ENCODE measurements around the gene ACAD9.
"Not testable (repeated sequence)": the region's sequence is repeated elsewhere in the genome, so short reads cannot be mapped to it uniquely, and the experiment has no call there.

ACAD9 gene

DNA sequence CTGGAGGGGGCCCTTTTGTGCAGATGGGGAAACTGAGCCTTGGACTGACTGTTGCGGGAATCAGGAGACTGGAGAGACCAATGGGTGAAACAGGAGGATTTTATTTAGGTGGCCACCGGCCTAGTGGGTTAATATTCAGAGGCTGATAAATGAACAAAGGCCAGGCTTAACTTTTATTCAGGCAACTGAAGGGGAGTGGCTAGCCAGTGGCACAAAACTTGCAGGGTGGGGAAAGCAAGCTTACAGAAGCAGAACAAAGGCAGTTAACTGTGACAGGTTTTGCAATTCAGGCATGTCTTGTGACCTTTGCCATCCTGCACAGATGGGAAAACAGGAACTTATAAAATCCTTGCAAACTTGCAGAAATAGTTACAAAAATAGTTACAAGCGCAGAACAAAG lies 24.9 kb upstream of the ACAD9 start:
- no peak overlapping the region for H3K4me3 ChIP-seq
- H3K9me3 ChIP-seq (ENCODE audit: low read depth, low read length): peaks cover 16% of the 10 kb centered on the region; the same call in 1 of the 2 replicates
- no peak overlapping the region for H3K27ac ChIP-seq

DNA sequence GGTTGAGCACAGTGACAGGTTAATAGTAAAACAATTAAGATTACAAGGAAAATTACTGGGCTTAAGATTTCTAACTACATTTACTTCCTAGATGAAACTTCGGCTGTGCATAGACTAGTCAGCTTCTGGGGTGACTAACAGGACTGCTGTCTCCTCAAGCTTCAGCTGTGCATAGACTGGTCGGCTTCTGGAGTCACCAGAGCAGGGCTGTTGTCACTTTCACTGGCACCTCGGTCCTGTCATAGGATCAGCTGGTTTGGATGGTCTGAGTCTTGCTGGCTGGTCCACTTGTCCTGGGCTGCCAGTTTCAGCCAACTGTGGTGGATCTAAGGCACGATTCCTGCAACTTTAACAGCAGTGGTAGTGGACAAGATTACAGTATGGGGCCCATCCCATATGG lies 23.9 kb upstream of the ACAD9 start:
- TF ChIP-seq FOXP2 (optimal IDR thresholded peaks at IDR 0.05; ENCODE audit: control extremely low read depth, extremely low read length, insufficient read depth): no peak
- no peak for TF ChIP-seq POLR2AphosphoS5 (IDR thresholded peaks at IDR 0.05; ENCODE audit: borderline replicate concordance, low read depth, low read length)
- no peak for TF ChIP-seq EZH2 (IDR thresholded peaks at IDR 0.05)
- no peak overlapping the region for H3K4me3 ChIP-seq
- no peaks in the 10 kb centered on the region for H3K36me3 ChIP-seq (ENCODE audit: insufficient read depth, low read length)
- no peak overlapping the region for H3K9ac ChIP-seq (ENCODE audit: insufficient read length)
- H3K27ac ChIP-seq: no peak overlapping the region
- peaks cover 24% of the 10 kb centered on the region for H3K9me3 ChIP-seq (ENCODE audit: low read depth, low read length)
- no peak for DNase-seq (ENCODE audit: low read depth, low spot score)

More for the DNA sequence above, 24.9 kb upstream of the ACAD9 start:
- DNase-seq (ENCODE audit: low read depth, low spot score): no peak
- no peak overlapping the region for H3K9ac ChIP-seq (ENCODE audit: insufficient read length)
- no peak for TF ChIP-seq EZH2 (IDR thresholded peaks at IDR 0.05)
- TF ChIP-seq POLR2AphosphoS5 (IDR thresholded peaks at IDR 0.05; ENCODE audit: borderline replicate concordance, low read depth, low read length): no peak
- no peak for TF ChIP-seq FOXP2 (optimal IDR thresholded peaks at IDR 0.05; ENCODE audit: control extremely low read depth, extremely low read length, insufficient read depth)
- no peaks in the 10 kb centered on the region for H3K36me3 ChIP-seq (ENCODE audit: insufficient read depth, low read length)

DNA sequence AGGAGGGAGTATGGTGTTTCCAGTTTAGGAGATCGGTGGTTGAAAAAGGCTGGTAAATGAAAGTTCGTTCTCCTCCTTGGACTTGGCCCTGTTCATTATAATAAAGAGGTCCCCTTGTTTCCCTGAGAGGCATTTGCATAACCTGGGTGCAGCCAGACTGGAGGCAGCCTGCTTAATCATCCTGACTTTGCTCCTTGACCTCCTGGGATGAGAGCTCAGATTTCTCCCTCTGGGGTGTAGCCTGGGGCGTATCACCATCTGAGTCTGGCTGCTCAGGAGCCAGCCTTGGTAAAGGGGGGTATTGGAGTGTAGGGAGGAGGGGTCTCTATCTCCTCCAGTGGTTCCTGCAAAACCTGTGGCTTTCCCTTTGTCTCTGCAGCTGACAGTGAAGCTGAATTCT lies 21.3 kb upstream of the ACAD9 start:
- TF ChIP-seq EZH2 (IDR thresholded peaks at IDR 0.05) (no peak), FOXP2 (optimal IDR thresholded peaks at IDR 0.05; ENCODE audit: control extremely low read depth, extremely low read length, insufficient read depth) (no peak), POLR2AphosphoS5 (IDR thresholded peaks at IDR 0.05; ENCODE audit: borderline replicate concordance, low read depth, low read length) (no peak)
- DNase-seq (ENCODE audit: low read depth, low spot score): no peak
- Histone ChIP-seq H3K36me3 (ENCODE audit: insufficient read depth, low read length) (no peaks in the 10 kb centered on the region), H3K9ac (ENCODE audit: insufficient read length) (no peak overlapping the region), H3K27ac (no peak overlapping the region), H3K4me3 (no peak overlapping the region), H3K9me3 (ENCODE audit: low read depth, low read length) (peaks cover 24% of the 10 kb centered on the region)

DNA sequence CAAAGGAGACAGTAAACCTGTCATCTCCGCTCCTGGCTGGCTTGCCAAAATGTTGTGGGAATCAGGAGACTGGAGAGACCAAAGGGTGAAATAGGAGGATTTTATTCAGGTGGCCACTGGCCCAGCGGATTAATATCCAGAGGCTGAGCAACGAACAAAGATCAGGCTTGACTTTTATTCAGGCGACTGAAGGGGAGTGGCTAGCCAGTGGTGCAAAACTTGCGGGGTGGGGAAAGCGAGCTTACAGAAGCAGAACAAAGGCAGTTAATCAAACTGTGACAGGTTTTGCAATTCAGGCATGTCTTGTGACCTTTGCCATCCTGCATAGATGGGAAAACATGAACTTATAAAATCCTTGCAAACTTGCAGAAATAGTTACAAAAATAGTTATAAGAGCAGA lies 19.8 kb upstream of the ACAD9 start:
- no peak for DNase-seq (ENCODE audit: low read depth, low spot score)
- H3K27ac ChIP-seq: no peak overlapping the region
- TF ChIP-seq EZH2 (IDR thresholded peaks at IDR 0.05): no peak
- no peak for TF ChIP-seq FOXP2 (optimal IDR thresholded peaks at IDR 0.05; ENCODE audit: control extremely low read depth, extremely low read length, insufficient read depth)
- no peak for TF ChIP-seq POLR2AphosphoS5 (IDR thresholded peaks at IDR 0.05; ENCODE audit: borderline replicate concordance, low read depth, low read length)
- no peak overlapping the region for H3K9ac ChIP-seq (ENCODE audit: insufficient read length)
- H3K4me3 ChIP-seq: no peak overlapping the region
- H3K36me3 ChIP-seq (ENCODE audit: insufficient read depth, low read length): no peaks in the 10 kb centered on the region
- peaks cover 18% of the 10 kb centered on the region for H3K9me3 ChIP-seq (ENCODE audit: low read depth, low read length)

DNA sequence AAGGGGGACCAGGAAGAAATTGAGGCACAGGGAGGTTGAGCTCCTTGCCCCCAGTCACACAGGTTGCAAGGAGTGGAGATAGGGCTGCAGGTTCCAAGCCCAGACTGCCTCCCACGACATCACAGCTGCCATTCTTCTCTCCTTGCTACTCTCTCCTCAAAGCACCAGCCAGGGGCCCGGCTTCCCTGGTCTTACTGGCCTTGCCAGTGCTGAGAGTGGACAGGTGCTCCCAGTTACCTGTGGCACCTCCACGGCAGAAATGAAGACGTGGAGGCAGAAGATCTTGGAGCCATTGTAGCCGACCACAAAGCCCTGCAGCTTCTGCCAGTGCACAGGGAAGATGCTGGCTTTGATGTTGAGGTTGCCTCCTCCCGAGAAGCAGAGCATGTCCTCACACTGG lies 17.9 kb upstream of the ACAD9 start:
- H3K4me3 ChIP-seq: no peak overlapping the region
- TF ChIP-seq FOXP2 (optimal IDR thresholded peaks at IDR 0.05; ENCODE audit: control extremely low read depth, extremely low read length, insufficient read depth) (no peak), POLR2AphosphoS5 (IDR thresholded peaks at IDR 0.05; ENCODE audit: borderline replicate concordance, low read depth, low read length) (no peak), EZH2 (IDR thresholded peaks at IDR 0.05) (no peak)
- no peak for DNase-seq (ENCODE audit: low read depth, low spot score)
- no peak overlapping the region for H3K9ac ChIP-seq (ENCODE audit: insufficient read length)
- H3K36me3 ChIP-seq (ENCODE audit: insufficient read depth, low read length): no peaks in the 10 kb centered on the region
- H3K9me3 ChIP-seq (ENCODE audit: low read depth, low read length): peaks cover 18% of the 10 kb centered on the region
- H3K27ac ChIP-seq: no peak overlapping the region

DNA sequence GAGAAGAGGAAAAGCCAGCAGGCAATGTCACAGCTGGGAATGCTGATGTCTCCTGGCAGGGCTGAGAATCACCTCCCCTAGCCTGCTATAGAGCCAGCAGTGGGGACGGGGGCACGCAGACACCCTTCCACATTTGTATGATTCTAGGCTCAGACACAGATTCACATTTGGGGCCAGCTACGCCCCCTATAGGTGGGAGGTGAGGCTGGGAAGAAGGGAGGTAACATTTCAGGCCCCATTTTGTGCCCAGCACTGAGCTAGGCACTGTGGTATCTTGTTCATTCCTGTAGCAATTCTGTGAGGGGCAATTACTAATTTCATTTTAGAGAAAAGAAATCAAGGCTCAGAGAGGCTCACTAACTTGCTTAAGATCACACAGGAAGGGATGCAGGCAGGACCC lies 15.9 kb upstream of the ACAD9 start:
- Histone ChIP-seq H3K9ac (ENCODE audit: insufficient read length) (no peak overlapping the region), H3K36me3 (ENCODE audit: insufficient read depth, low read length) (no peaks in the 10 kb centered on the region), H3K27ac (no peak overlapping the region), H3K9me3 (ENCODE audit: low read depth, low read length) (peaks cover 18% of the 10 kb centered on the region), H3K4me3 (no peak overlapping the region)
- no peak for DNase-seq (ENCODE audit: low read depth, low spot score)
- no peak for TF ChIP-seq EZH2 (IDR thresholded peaks at IDR 0.05)
- no peak for TF ChIP-seq FOXP2 (optimal IDR thresholded peaks at IDR 0.05; ENCODE audit: control extremely low read depth, extremely low read length, insufficient read depth)
- no peak for TF ChIP-seq POLR2AphosphoS5 (IDR thresholded peaks at IDR 0.05; ENCODE audit: borderline replicate concordance, low read depth, low read length)

DNA sequence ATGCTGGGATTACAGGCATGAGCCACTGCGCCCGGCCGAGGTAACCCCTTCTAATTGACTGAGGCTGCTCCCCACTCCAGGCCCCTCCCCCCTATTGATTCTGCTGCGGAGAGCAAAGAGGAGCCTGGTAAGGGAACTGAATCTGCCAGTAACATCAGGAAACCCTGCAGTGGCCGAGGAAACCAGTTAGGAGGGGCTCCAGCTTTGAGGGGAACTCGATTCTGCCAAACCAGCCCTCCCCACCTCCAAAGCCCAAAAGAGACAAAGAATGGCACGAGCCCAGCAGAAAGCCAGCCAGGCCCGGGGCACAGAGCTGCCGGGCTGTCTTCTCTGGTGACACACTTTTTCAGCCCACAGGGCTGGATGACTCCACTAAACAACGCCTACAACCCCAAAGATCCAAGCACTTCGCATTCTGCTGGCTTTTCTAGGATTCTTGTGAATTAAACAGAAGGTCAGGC lies 15.0 kb upstream of the ACAD9 start:
- DNase-seq (ENCODE audit: low read depth, low spot score): no peak
- no peaks in the 10 kb centered on the region for H3K36me3 ChIP-seq (ENCODE audit: insufficient read depth, low read length)
- H3K4me3 ChIP-seq: no peak overlapping the region
- H3K9ac ChIP-seq (ENCODE audit: insufficient read length): no peak overlapping the region
- H3K9me3 ChIP-seq (ENCODE audit: low read depth, low read length): peaks cover 10% of the 10 kb centered on the region
- TF ChIP-seq FOXP2 (optimal IDR thresholded peaks at IDR 0.05; ENCODE audit: control extremely low read depth, extremely low read length, insufficient read depth) (no peak), EZH2 (IDR thresholded peaks at IDR 0.05) (no peak), POLR2AphosphoS5 (IDR thresholded peaks at IDR 0.05; ENCODE audit: borderline replicate concordance, low read depth, low read length) (no peak)
- no peak overlapping the region for H3K27ac ChIP-seq

DNA sequence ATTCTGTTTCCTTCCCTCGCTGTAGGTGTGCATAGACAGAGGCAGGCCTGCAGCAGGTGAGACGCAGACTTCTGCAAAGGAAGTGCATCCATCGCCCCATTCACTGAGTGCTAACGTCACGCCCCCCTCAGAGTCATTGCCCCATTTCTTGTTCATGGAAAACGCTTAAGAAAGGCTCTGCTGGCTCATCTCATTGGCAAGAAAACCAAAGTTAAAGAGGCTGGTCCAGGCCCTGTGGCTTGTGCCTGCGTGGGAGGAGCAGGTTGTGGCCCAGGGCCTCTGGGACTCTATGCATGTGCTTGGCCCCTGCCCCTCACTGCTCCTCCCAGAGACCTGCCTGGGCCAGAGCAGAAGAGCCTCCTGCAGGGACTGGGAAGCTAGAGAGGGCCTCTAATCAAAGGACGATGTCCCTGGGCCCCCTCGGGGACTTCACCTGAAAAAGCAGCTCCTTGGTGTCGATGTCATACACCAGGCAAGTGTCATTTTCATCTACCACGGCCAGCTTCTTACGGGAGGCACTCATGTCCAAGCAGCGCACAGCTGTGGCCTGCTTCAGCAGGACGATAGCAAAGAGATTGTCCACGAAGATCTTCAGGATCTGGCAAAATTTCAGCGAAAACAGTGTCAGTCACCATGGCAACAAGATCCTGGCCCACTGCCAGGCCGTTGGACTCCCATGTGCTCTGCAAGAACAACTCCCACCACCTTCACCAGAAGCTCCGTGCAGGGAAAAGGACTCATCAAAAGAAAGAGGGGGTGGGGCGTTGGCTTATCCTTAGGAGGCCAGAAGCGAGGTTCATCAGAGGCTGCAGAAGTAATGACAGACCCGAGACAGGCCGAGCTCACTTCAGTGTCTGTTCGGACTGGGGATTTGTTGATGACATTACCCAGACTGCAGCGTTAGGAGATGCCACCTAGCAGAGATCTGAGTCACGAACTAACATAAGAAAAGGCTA lies 14.3 kb upstream of the ACAD9 start:
- H3K27ac ChIP-seq: not testable (repeated sequence)

More for the DNA sequence above, 14.3 kb upstream of the ACAD9 start:
- H3K9me3 ChIP-seq (ENCODE audit: low read depth, low read length); H3K4me3 ChIP-seq; H3K36me3 ChIP-seq (ENCODE audit: insufficient read depth, low read length); H3K9ac ChIP-seq (ENCODE audit: insufficient read length); DNase-seq (ENCODE audit: low read depth, low spot score): not testable (repeated sequence)

All from SK-N-MC (cell line).